Vagina (tissue), 2 donors: ENCODE data around the gene ATP11C.

Experiments
- POLR2A ChIP-seq, 2 donors: fragments of 450-650 bp; IDR thresholded peaks; one replicate each; pipeline ENCODE4 v1.6.1; 2017; ENCODE audit warnings: antibody characterized with exemption in 2 of 2, mild to moderate bottlenecking in 2 of 2, moderate library complexity in 2 of 2
- POLR2AphosphoS5 ChIP-seq, 2 donors: sonication (generic); formaldehyde crosslinking; IDR thresholded peaks; one replicate each; pipeline ENCODE4 v1.9.0; 2017; ENCODE audit warnings: antibody characterized with exemption in 2 of 2, mild to moderate bottlenecking in 2 of 2, low read depth in 1 of 2; ENCODE audit not compliant: insufficient read depth in 1 of 2
- TF ChIP-seq, protein P1 (sequence below), 3 experiments: fragments of 450-650 bp in 2 of 3; fragments of 200-600 bp in 1 of 3; sonication (generic) in 1 of 3; IDR thresholded peaks; one replicate each; pipeline ENCODE4 v1.5.1; 2017 to 2019; ENCODE audit warnings: antibody characterized with exemption in 3 of 3, mild to moderate bottlenecking in 2 of 3, moderate library complexity in 2 of 3

DNA sequence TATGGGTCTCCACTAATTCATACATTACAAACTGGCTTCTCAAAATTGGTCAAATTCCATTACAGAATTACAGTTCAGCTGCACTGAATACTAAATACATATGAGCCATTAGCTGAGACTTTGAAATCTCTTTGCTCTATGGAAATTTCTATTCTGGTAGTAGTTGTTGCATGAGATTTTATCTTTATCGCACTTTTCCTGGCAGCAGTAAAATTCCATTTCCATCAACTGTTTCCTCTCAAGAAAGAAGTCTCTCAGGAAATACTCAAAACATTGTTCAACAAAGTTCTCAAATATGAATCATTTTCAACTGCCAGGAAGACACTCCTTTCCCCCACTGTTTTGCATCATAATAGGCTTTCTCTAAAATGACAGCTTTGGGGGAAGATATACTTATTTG, 51.3 kb downstream of the ATP11C start:
- TF ChIP-seq POLR2A (IDR thresholded peaks at IDR 0.05) (no peak), POLR2AphosphoS5 (IDR thresholded peaks at IDR 0.05; ENCODE audit: insufficient read depth in 1 of 2, low read depth in 1 of 2) (no peak)
- TF ChIP-seq, protein P1, sequence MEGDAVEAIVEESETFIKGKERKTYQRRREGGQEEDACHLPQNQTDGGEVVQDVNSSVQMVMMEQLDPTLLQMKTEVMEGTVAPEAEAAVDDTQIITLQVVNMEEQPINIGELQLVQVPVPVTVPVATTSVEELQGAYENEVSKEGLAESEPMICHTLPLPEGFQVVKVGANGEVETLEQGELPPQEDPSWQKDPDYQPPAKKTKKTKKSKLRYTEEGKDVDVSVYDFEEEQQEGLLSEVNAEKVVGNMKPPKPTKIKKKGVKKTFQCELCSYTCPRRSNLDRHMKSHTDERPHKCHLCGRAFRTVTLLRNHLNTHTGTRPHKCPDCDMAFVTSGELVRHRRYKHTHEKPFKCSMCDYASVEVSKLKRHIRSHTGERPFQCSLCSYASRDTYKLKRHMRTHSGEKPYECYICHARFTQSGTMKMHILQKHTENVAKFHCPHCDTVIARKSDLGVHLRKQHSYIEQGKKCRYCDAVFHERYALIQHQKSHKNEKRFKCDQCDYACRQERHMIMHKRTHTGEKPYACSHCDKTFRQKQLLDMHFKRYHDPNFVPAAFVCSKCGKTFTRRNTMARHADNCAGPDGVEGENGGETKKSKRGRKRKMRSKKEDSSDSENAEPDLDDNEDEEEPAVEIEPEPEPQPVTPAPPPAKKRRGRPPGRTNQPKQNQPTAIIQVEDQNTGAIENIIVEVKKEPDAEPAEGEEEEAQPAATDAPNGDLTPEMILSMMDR (IDR thresholded peaks at IDR 0.05) = no peak
